Transverse colon (tissue), 3 donors: ENCODE measurements around the gene HERC4.

Experiments used
- CTCF ChIP-seq, 5 experiments: fragments of 200-600 bp in 3 of 5; fragments of 450-650 bp in 2 of 5; sonication (generic) in 3 of 5; IDR thresholded peaks; 1 replicate in 2 of 5; 2 replicates in 3 of 5; pipeline ENCODE4 v1.5.1; 2016 to 2017; ENCODE audit warnings: antibody characterized with exemption in 5 of 5, inconsistent platforms in 3 of 5, mild to moderate bottlenecking in 2 of 5, moderate library complexity in 1 of 5
- POLR2A ChIP-seq: fragments of 450-650 bp; IDR thresholded peaks from one replicate; pipeline ENCODE4 v1.6.1; 2016; ENCODE audit warnings: antibody characterized with exemption, mild to moderate bottlenecking, moderate library complexity

DNA sequence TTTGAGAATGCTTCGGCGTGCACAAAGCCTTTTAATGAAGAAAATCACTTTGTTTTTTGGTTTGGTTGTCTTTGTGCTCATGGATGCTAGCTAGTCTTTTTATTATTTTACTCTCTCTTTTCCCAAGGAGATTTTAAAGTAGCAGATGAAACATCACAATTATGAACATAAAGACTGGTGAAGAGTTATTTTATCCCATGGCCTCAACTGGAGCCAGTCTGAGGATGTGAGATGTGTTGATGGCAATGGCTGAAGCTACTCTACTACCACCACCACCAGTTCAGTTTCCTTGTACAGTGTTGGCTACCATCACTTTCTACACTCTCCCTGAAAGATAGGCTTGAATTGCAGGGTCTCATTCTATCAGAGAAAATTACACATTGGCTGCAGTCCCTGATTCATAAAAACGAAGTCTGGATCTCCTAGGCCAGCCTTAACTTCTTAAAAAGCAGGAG, 494 bp upstream of the HERC4 start:
- no peak for TF ChIP-seq CTCF (IDR thresholded peaks at IDR 0.05)
- no peak for TF ChIP-seq POLR2A
